Loucy (cell line): ENCODE results near the gene THSD7A.

Experiments used
- CTCF ChIP-seq: fragments of 200-600 bp; sonication (generic); conservative IDR thresholded peaks from 2 replicates; pipeline ENCODE4 v1.5.1; 2014; ENCODE audit warnings: mild to moderate bottlenecking, antibody characterized with exemption, low read length
- EZH2phosphoT487 ChIP-seq: fragments of 200-600 bp; IDR thresholded peaks from 2 replicates; pipeline ENCODE4 v1.6.1; 2018; ENCODE audit warnings: antibody characterized with exemption, mild to moderate bottlenecking, moderate library complexity, borderline replicate concordance

- TF ChIP-seq CTCF (no peak), EZH2phosphoT487 (no peak)
Measured at GRCh38 chr7:11527707-11528106, 304.3 kb downstream of the THSD7A start.
